NB4 (cell line): ENCODE results near the gene GALNTL6.

ENCODE experiments used
- MYC ChIP-seq: IDR thresholded peaks from 2 replicates; pipeline ENCODE4 v1.6.1; 2011; ENCODE audit warnings: low read depth, low read length
- POLR2A ChIP-seq: IDR thresholded peaks from 2 replicates; pipeline ENCODE4 v1.6.1; 2011; ENCODE audit warnings: mild to moderate bottlenecking; ENCODE audit not compliant: insufficient read length; ENCODE audit errors: extremely low read depth
- TF ChIP-seq, protein P1 (sequence below): IDR thresholded peaks from one replicate; pipeline ENCODE4 v1.5.1; 2012; ENCODE audit warnings: low read depth, low read length

DNA sequence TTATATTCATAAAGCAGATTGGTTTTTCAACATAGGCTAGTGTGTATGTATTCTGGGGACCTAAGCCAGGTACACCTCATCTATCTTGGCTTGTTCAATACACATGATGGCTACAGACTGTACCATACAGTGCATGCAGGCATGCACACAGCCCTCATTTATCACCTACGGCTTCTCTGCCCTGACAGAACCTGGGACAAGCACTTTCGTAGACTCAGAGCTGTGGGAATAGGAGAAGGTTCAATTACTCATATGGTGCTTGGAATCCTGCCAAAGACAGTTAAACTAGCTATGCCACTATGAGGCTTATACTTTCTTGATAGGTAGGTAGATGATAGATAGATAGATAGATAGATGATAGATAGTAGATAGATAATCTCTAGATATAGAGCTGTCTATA is 457.2 kb downstream of the GALNTL6 start:
- no peak for TF ChIP-seq MYC
- TF ChIP-seq, protein P1, sequence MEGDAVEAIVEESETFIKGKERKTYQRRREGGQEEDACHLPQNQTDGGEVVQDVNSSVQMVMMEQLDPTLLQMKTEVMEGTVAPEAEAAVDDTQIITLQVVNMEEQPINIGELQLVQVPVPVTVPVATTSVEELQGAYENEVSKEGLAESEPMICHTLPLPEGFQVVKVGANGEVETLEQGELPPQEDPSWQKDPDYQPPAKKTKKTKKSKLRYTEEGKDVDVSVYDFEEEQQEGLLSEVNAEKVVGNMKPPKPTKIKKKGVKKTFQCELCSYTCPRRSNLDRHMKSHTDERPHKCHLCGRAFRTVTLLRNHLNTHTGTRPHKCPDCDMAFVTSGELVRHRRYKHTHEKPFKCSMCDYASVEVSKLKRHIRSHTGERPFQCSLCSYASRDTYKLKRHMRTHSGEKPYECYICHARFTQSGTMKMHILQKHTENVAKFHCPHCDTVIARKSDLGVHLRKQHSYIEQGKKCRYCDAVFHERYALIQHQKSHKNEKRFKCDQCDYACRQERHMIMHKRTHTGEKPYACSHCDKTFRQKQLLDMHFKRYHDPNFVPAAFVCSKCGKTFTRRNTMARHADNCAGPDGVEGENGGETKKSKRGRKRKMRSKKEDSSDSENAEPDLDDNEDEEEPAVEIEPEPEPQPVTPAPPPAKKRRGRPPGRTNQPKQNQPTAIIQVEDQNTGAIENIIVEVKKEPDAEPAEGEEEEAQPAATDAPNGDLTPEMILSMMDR, result no peak
- TF ChIP-seq POLR2A, result no peak
